Measurements from ENCODE around the gene PARP12.

Gene PARP12

DNA sequence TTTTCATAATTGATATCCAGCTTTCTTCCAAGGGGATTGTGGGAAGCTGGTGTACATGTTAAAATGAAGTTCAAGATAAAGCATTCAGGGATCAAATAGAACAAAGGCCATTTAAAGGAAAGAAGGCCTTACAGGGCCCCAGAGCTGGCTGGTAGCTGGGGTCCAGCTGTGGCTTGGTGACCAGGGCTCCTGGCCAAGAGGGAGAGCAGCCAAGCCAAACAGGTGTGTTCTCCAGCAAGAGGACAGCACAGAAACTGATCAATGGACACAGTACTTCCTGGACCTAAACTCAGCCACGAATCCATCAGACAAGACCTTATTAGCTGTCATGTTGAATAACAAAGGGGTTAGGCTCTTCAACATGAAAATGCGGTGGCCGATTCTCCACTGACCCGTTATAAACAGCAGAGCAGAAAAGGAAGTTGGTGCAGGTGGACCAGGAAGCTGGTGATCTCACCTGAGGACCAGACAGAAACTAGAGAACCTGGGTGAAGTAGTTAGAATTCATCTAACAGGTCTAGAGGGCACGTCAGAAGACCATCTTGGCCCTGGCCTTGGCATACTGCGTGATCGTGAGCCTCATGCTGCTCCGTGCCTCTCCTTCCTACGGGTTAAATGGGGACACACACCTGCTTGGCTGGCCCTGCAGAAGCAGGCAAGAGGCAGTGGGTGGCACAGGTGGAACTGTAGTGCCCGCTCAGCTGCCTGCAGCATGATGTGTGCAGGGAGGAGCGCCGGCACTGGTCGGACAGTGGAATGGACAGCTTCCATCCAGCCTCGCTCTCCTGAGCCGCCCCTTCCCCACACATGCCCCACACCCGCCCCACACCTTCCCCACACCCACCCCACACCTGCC, 53.8 kb downstream of the PARP12 start:
- DNase-seq = no peak

DNA sequence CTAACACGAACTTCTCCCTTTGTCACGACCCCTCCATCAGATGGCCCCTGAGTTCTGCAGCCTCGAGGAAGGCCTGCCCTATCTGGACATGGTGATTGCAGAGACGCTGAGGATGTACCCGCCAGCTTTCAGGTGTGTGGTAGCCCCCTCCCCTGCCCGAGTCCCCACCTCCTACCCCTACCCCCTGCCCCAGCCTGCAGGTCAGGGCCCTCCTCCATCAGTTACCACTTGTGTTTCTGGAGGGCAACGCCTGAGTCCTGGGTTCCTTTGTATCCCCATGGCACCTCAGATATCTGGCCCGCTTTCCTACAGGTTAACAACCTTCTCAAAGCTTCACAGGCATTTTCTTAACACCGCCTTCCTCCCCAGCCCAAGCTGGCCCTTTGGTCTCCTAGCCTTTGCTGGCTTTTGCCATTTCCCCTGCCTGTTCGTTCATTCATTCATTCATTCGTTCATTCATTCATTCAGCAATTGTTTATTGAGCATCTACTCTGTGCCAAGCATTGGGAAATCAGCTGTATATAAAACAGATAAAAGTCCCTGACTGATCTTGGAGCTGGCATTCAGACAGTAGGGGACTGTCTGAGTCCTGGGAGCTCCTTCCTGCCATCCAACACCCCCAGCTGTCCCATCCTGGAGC, 55.6 kb downstream of the PARP12 start:
- no peak for DNase-seq

DNA sequence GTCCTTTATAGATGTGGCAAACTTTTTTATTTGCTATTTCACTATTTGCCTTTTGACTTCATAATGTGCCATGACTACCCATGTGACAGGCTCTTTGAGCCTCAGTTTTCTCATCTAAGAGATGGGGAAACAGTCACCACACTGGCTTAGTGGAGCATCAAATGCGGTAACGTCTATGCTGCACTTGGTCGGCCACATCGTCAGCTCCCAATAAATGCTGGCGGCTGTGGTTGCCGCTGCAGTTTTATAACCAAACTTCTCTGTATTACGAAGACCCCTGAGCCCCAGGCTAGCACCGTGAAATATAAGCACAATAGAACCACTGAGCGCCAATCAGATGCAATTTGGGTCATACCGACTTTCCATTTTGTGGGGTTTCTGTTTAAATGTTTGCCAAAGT, 56.2 kb downstream of the PARP12 start:
- DNase-seq = no peak

DNA sequence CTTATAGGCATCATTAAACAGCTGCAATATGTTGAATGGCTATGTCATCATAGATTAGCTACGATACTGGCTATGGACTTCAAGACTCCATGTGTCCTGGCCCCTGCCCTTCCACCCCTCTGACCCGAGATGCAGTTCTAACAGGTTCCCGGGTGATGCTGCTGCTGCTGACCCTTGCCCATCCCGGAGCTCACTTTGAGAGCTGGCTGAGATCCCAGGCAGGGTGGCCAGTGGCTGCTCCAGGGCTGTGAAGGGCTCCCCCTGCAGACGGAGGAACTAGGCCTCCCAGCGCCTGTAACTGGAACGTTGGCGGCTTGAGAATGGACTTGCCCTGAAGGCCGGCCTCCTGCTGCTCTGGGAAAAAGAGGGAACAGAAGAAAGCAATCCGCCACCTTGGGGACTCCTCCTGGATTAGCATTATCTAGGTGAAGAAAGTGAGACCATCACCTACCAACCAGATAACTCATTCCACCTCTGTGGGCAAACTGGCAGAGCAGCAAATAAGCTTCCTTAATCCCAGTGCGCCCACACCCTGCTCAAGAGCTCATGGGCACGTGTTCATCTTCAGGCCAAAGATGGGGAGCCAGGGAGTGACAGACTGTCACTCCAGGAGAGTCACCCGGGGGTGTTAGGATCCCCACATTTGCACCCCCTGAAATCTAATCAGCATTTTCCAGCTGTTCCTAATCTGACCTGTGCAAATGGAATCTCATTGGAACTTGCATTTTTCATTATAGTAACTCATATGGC, 56.8 kb downstream of the PARP12 start:
- no peak for DNase-seq

DNA sequence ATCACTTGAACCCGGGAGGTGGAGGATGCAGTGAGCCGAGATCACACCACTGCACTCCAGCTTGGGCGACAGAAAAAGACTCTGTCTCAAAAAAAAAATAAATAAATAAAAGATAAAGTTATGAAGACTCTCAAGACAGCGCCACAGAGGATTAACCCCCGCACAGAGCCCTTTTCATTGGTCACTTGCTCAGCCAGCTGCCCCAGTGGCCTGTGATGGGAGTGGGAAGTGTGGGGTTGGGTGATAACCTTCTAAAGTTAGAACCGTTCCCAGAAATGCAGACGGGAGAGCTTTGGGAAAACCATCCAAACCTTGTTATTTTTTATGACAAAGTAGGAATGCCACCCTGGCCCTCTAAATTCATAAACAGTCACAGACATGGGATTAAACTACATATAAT, 57.4 kb downstream of the PARP12 start:
- no peak for DNase-seq

GRCh38 chr7:140004672-140005071, 58.1 kb downstream of the PARP12 start:
- DNase-seq = no peak

- DNase-seq = no peak
These were observed 58.8 kb downstream of the PARP12 start for GRCh38 chr7:140003913-140004382.

DNA sequence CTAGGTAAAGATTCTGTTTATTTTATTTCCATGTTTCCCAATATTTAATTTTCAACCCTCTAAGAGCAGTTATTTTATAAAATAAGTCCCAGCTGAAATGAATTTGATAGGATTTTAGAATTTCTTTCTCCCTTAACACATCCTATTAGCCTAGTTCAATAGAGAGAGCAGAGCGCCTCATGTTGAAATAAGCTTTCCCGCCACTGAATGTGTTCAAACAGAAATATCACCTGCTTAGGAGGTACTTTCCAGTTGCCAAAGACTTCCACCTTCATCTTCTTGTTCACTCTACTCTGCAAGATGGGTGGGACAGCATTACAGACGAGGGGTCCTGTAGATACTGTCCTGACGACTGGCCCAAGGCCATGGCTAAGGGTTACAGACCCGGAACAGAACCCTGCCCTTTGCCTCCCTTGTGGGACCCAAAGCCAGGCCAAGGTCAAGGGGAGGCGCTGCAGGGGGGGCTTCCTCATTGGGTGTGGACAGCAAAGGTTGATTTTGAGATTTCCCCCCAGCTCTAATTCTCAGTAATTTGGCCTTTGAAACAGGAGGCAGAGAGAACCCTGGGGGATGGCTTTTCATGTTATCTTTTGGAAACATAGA, 62.0 kb downstream of the PARP12 start:
- DNase-seq = no peak

- DNase-seq = no peak
These were observed 63.2 kb downstream of the PARP12 start for GRCh38 chr7:139999516-139999915.

DNA sequence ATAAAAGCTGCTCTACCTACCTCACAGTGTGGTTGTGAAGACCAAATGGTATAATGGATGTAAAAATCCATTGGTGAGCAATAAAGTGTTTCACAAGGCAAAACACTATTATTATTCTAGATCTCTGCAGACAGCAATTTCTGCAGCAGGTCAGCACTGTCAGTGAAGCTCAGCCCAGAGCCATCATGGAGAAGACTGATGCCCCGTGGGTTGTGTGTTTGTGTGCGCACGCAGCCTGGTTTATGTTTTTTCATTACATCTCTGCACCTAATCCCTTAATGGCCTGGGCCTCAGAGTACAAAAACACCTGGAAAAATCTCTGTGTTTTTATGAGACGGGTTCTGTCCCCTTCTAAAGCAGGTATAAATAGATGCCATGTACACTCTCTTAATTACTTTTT, 64.2 kb downstream of the PARP12 start:
- DNase-seq = no peak

- DNase-seq = no peak
These were observed 67.5 kb downstream of the PARP12 start for GRCh38 chr7:139995017-139995915.

DNA sequence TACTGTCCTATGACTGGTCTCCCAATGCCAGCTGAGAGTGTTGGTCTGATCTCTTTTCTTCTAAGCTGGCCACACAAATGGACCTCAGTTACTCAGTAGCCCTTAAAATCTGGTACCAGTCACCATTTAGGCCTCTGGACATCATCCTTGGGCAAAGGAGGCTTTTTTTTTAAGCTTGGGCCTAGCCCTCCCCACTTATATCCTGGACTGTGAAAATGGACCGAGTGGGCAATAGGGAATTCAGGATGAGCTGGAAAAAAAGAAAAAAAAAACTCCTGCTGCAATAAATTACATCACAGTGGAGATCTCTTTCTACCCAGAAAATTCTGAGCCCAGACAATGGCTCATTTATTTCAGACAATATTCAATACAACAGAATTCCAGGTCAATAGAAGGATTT, 68.4 kb downstream of the PARP12 start:
- DNase-seq = no peak

DNA sequence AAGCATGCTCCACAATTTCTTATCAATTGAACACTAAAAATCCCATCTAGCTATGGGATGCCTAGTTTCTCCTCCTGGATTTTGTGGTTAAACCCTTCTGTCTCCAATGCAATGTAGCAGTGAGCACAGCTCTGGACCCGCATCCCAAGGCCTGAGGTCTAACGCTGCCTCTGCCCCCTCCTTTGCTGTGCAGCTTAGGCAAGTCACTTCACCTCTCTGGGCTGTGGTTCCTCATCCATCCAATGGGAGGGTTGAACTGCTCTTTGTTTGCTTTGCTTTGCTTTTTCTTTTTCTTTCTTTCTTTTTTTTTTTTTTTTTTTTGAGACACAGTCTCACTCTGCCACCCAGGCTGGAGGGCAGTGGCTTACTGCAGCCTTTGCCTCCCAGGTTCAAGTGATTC, 69.2 kb downstream of the PARP12 start:
- DNase-seq = no peak

GRCh38 chr7:139993169-139993568, 69.6 kb downstream of the PARP12 start:
- DNase-seq = no peak

DNA sequence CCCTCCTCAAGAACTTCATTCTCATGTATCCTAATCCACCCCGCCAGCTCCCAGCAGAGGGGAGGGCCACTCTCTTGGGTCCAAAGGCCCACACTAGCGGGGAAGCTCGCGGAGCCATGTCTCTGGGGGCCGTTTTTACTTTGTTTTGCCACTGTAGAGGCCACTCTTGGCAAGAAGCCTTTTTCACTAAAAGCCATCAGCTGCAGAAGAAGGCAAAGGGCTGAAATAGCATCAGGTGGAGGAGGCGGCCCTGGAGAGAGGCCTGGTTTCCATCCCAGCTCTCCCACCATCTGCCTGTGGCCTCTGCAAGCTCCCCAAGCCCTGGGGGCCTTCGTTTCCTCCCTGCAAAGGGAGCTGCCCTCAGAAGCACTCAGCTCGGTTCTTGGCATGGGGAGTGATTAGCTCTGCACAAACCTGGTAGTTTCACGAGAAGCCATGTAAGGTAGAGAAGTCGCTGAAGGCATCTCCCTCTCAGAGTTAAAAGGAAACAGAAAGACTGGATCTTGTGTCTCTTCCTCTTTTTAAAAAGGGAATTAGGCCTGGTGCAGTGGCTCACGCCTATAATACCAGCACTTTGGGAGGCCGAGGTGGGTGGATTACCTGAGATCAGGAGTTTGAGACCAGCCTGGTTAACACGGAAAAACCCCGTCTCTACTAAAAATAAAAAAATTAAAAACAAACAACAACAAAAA, 70.3 kb downstream of the PARP12 start:
- no peak for DNase-seq

DNA sequence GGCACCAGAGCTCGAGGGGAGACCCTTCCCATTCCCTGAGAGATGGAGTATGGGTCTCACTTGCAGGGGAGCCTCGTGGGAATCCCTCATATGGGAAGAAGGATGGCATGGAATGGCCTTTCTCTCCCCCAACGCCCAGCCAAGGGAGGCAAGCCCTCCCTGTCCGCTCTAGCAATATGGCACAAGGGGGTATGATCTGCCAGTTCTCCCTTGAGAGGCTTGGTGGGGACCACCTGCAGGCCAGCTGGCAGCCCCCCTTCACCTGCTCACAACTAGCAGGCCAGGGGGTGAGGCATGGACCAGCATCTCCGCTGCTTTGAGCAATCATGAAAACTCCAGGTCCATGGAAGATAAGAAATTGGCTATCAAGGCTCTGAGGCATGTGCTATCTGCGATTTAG, 70.8 kb downstream of the PARP12 start:
- no peak for DNase-seq

- no peak for DNase-seq
These were observed 71.5 kb downstream of the PARP12 start for GRCh38 chr7:139991269-139991666.

- no peak for DNase-seq
These were observed 72.0 kb downstream of the PARP12 start for GRCh38 chr7:139990571-139991268.

GRCh38 chr7:139990142-139990535, 72.6 kb downstream of the PARP12 start:
- DNase-seq = no peak

DNA sequence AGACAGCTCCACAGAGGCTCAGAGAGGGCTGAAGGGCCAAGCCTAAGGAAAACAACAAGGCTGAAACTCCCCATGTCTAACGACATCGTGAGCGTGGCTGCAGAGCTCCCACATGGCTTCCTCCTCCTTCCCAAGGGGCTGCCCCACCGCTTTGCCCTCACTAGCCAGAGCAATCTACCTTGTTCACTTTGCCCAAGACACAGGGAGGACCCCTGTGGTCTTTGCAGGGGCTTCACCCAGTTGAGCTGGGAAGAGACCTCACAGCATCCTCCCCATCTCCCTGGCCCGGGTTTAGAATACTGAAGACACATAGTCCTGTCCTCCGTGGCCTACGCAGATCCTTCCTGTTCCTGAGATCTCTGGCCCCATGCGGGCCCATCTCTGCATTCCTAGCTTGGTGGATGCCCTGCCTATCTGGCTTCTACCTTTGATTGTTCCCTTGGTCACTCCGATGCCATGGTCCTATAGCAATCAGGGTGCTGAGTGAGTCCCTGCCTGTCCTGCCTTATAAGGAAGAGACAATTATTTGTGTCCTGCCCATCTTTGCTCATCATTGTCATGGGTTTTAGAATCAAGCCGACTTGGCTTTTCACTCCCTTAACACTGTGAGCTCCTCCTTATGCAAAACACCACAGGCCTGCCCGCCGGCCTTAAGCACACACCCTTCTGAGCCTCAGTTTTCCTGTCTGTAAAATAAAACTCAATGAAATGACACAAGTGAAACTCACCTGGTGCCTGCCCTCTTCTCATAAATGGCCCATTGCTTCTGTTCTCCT, 73.2 kb downstream of the PARP12 start:
- DNase-seq = no peak
